Stimulated activated CD4-positive, alpha-beta T cell treated with anti-CD3 and anti-CD28 coated beads, Interleukin-15, amount 100 ng/mL, for 24 hours (primary cell): ENCODE results near the gene TMEM185B.
"Not testable (repeated sequence)": the region's sequence is repeated elsewhere in the genome, so short reads cannot be mapped to it uniquely, and the experiment has no call there.

Experiments
- DNase-seq: peaks from one replicate; pipeline ENCODE4 v3.0.0-alpha.2; 2020

Gene TMEM185B

GRCh38 chr2:120204945-120205670 is 18.1 kb downstream of the TMEM185B start:
- DNase-seq: no peak

GRCh38 chr2:120204417-120204816 is 18.8 kb downstream of the TMEM185B start:
- no peak for DNase-seq

GRCh38 chr2:120204022-120204405 is 19.2 kb downstream of the TMEM185B start:
- DNase-seq: no peak

- no peak for DNase-seq
These were observed 19.8 kb downstream of the TMEM185B start for GRCh38 chr2:120203251-120204021.

GRCh38 chr2:120199817-120200459 is 23.3 kb downstream of the TMEM185B start:
- not testable (repeated sequence) for DNase-seq

GRCh38 chr2:120195553-120195952 is 27.6 kb downstream of the TMEM185B start:
- no peak for DNase-seq

- no peak for DNase-seq
These were observed 30.9 kb downstream of the TMEM185B start for GRCh38 chr2:120192280-120192679.

GRCh38 chr2:120189189-120189588 is 34.0 kb downstream of the TMEM185B start:
- no peak for DNase-seq

- DNase-seq: no peak
These were observed 41.1 kb downstream of the TMEM185B start for GRCh38 chr2:120182019-120182560.

- DNase-seq: no peak
These were observed 43.1 kb downstream of the TMEM185B start for GRCh38 chr2:120180066-120180465.

GRCh38 chr2:120179396-120179795 is 43.8 kb downstream of the TMEM185B start:
- no peak for DNase-seq

GRCh38 chr2:120177973-120178372 is 45.2 kb downstream of the TMEM185B start:
- DNase-seq: no peak

GRCh38 chr2:120177001-120177621 is 46.1 kb downstream of the TMEM185B start:
- DNase-seq: peak; percentile 85

GRCh38 chr2:120176526-120176925 is 46.7 kb downstream of the TMEM185B start:
- DNase-seq: no peak

GRCh38 chr2:120174963-120175581 is 48.1 kb downstream of the TMEM185B start:
- DNase-seq: no peak
